SK-N-SH treated with all-trans-retinoic acid at 6 μM for 48 hours (cell line): ENCODE results near the gene ILF3.

Source experiments
- PATZ1 ChIP-seq: fragments of 250-450 bp; sonication (Bioruptor Pico); IDR thresholded peaks from 2 replicates; pipeline ENCODE4 v1.8.0; 2020; ENCODE audit warnings: mild to moderate bottlenecking, moderate library complexity, borderline replicate concordance
- ZFP3 ChIP-seq: fragments of 250-450 bp; sonication (Bioruptor Pico); IDR thresholded peaks from 2 replicates; pipeline ENCODE4 v1.5.0; 2020; ENCODE audit warnings: mild to moderate bottlenecking, moderate library complexity
- ZNF70 ChIP-seq: fragments of 450-650 bp; formaldehyde crosslinking; IDR thresholded peaks from 2 replicates; pipeline ENCODE4 v1.5.0; 2020; ENCODE audit warnings: mild to moderate bottlenecking, moderate library complexity

- TF ChIP-seq ZNF70 (CRISPR knock-in tag) = no peak
- no peak for TF ChIP-seq PATZ1 (CRISPR knock-in tag)
- no peak for TF ChIP-seq ZFP3 (CRISPR knock-in tag)
These were observed 82.9 kb downstream of the ILF3 start for GRCh38 chr19:10736916-10737551.
